ENCODE measurements around the gene HDAC7. TPM values are rescaled to one million over a fixed set of nuclear protein-coding genes. Genes with fewer than 3 reads are reported as not detected.

HDAC7 gene
- total RNA-seq, 2 donors from 2014 or later: 146 to 154 TPM

DNA sequence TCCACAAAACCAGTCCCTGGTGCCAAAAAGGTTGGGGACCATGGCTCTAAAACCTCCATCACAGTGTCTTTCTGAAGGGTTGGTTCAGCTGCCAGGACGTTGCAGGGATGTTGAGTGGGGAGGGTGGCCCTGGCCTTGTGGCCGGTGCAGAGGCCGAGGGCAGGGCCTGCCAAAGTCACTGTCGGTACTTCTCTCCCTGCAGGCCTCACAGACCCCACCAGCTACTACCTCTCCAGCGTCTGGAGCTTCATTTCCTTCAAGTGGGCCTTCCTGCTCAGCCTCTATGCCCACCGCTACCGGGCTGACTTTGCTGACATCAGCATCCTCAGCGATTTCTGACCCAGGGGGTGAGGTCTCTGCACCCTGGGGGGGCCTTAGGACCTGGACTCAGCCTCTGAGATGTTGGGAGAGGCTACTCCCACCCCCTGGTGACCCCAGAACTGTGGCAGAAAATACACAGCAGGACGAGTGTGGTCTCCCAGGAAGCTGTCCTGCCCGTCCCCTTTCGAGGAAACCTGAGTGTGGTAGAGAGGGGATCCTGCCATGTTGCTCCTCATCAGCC lies 39.7 kb downstream of the HDAC7 start:
- H3K4me1 Mint-ChIP-seq: peaks cover 11% of the 10 kb centered on the region
- no peaks in the 10 kb centered on the region for H3K9me3 Mint-ChIP-seq
- H3K27ac Mint-ChIP-seq: peak overlapping the region; percentile 61
- no peak overlapping the region for H3K4me3 Mint-ChIP-seq
- H3K27me3 Mint-ChIP-seq (ENCODE audit: insufficient read depth): peaks cover 3% of the 10 kb centered on the region
- no peak overlapping the region for H3K27ac ChIP-seq (ENCODE audit: low read depth, low read length)
- DNase-seq: no peak
- no peaks in the 10 kb centered on the region for H3K9me3 ChIP-seq (ENCODE audit: control insufficient read depth, low read length)
- WGBS, 2 experiments (ENCODE audit: insufficient coverage in 1 of 2, insufficient read length in 1 of 2): 79 to 87% methylated on average over 4 to 11 of the region's 11 CpGs
- no peak overlapping the region for H3K9ac ChIP-seq (ENCODE audit: extremely low read depth, low read length, poor library complexity, severe bottlenecking)
- no peaks in the 10 kb centered on the region for H3K27me3 ChIP-seq (ENCODE audit: control insufficient read depth, insufficient read depth, low read length, poor library complexity, severe bottlenecking)
- no peaks in the 10 kb centered on the region for H3K4me1 ChIP-seq (ENCODE audit: control insufficient read depth, insufficient read depth, low read length)
- peaks cover 21% of the 10 kb centered on the region for H3K36me3 Mint-ChIP-seq (ENCODE audit: low read depth)
- no peak overlapping the region for H3K4me3 ChIP-seq (ENCODE audit: low read length)
- no peak for TF ChIP-seq CTCF (conservative IDR thresholded peaks at IDR 0.05)
- H3K36me3 ChIP-seq (ENCODE audit: control insufficient read depth, insufficient read depth, low read length): peaks cover 25% of the 10 kb centered on the region

DNA sequence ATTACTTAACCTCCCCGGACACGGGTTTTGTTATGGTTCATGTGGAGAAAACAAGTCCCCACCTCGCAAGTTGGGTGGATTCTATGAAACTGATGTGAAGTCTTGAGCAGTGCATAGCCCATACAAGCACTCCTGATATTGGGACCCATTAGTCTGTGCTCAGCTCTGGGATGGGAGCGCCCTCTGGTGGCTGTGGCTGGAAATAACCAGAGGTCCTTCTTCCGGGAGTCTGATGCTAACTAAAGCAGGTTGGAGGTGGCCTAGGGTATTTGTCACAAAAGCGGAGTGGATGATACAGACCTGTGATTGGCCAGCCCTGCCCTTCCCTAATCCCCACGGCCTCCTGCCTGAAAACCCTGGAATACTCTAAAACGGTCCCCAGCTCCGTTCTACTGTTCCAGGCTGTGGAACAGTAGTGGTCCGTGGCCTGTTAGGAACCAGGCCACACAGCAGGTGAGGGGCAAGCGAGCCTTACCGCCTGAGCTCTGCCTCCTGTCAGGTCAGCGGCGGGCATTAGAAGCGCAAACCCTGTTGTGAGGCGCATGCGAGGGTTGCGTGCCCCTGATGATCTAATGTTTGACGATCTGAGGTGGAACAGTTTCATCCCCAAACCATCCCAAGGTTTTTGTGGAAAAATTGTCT lies 40.3 kb downstream of the HDAC7 start:
- Mint-ChIP-seq H3K9me3 (no peaks in the 10 kb centered on the region), H3K4me3 (no peak overlapping the region), H3K27me3 (ENCODE audit: insufficient read depth) (peaks cover 7% of the 10 kb centered on the region), H3K36me3 (ENCODE audit: low read depth) (peaks cover 15% of the 10 kb centered on the region), H3K4me1 (peaks cover 11% of the 10 kb centered on the region), H3K27ac (peak overlapping the region; percentile 61)
- no peaks in the 10 kb centered on the region for H3K9me3 ChIP-seq (ENCODE audit: control insufficient read depth, low read length)
- TF ChIP-seq CTCF (conservative IDR thresholded peaks at IDR 0.05): peak; percentile 99
- peaks cover 19% of the 10 kb centered on the region for H3K36me3 ChIP-seq (ENCODE audit: control insufficient read depth, insufficient read depth, low read length)
- H3K27me3 ChIP-seq (ENCODE audit: control insufficient read depth, insufficient read depth, low read length, poor library complexity, severe bottlenecking): no peaks in the 10 kb centered on the region
- peak; percentile 100 for DNase-seq
- no peak overlapping the region for H3K9ac ChIP-seq (ENCODE audit: extremely low read depth, low read length, poor library complexity, severe bottlenecking)
- H3K4me1 ChIP-seq (ENCODE audit: control insufficient read depth, insufficient read depth, low read length): no peaks in the 10 kb centered on the region
- 9 to 48% methylated on average over 7 to 19 of the region's 19 CpGs for WGBS, 2 experiments (ENCODE audit: insufficient coverage in 1 of 2, insufficient read length in 1 of 2)
- no peak overlapping the region for H3K27ac ChIP-seq (ENCODE audit: low read depth, low read length)
- H3K4me3 ChIP-seq (ENCODE audit: low read length): no peak overlapping the region

DNA sequence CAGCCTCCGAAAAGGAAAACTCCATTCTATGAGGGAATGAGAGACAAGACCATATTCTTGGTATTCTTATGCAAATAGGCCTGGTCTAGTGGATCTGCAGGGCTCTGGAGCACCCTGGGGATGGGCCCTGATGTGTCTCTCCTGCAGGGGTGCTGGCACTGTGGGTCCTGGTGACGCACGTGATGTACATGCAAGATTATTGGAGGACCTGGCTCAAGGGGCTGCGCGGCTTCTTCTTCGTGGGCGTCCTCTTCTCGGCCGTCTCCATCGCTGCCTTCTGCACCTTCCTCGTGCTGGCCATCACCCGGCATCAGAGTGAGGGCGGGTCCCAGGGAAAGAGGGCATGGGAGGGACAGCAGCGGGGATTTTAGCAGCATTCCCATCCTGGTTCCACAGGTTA lies 40.8 kb downstream of the HDAC7 start:
- H3K9ac ChIP-seq (ENCODE audit: extremely low read depth, low read length, poor library complexity, severe bottlenecking): no peak overlapping the region
- Mint-ChIP-seq H3K4me1 (peaks cover 11% of the 10 kb centered on the region), H3K27me3 (ENCODE audit: insufficient read depth) (peaks cover 12% of the 10 kb centered on the region), H3K27ac (no peak overlapping the region), H3K9me3 (no peaks in the 10 kb centered on the region), H3K36me3 (ENCODE audit: low read depth) (peaks cover 12% of the 10 kb centered on the region), H3K4me3 (no peak overlapping the region)
- H3K36me3 ChIP-seq (ENCODE audit: control insufficient read depth, insufficient read depth, low read length): peaks cover 14% of the 10 kb centered on the region
- DNase-seq: no peak
- no peaks in the 10 kb centered on the region for H3K4me1 ChIP-seq (ENCODE audit: control insufficient read depth, insufficient read depth, low read length)
- no peak overlapping the region for H3K4me3 ChIP-seq (ENCODE audit: low read length)
- no peak for TF ChIP-seq CTCF (conservative IDR thresholded peaks at IDR 0.05)
- peaks cover 4% of the 10 kb centered on the region for H3K27me3 ChIP-seq (ENCODE audit: control insufficient read depth, insufficient read depth, low read length, poor library complexity, severe bottlenecking)
- H3K9me3 ChIP-seq (ENCODE audit: control insufficient read depth, low read length): no peaks in the 10 kb centered on the region
- no peak overlapping the region for H3K27ac ChIP-seq (ENCODE audit: low read depth, low read length)
- 46 to 65% methylated on average over 4 to 14 of the region's 14 CpGs for WGBS, 2 experiments (ENCODE audit: insufficient coverage in 1 of 2, insufficient read length in 1 of 2)

Measured in endodermal cell (in vitro differentiated cells).